Heart left ventricle (tissue), 16 donors: ENCODE results near the gene SLC16A4. TPM values are rescaled to one million over a fixed set of nuclear protein-coding genes. Genes with fewer than 3 reads are reported as not detected.
A peak's percentile ranks its signal among the peaks of the same experiment; 100 is the strongest.
"Not testable (repeated sequence)": the region's sequence is repeated elsewhere in the genome, so short reads cannot be mapped to it uniquely, and the experiment has no call there.

Experiments used
- ATAC-seq, 4 donors: fragments of 200-7000 bp; cut with Tn5 transposase; one replicate each; pipeline ENCODE4 v1.9.1; 2020 to 2022; ENCODE audit warnings: moderate library complexity in 4 of 4, mild to moderate bottlenecking in 3 of 4, moderate number of reproducible peaks in 1 of 4
- DNase-seq, 5 donors: peaks; one replicate each; pipeline ENCODE4 v3.0.0-alpha.2; 2020
- H3K27ac ChIP-seq, 12 donors: fragments of 200-600 bp; sonication (generic) in 4 of 12; one replicate each; pipeline versions ENCODE4 v1.5.0 to v1.8.0; 2016 to 2022; ENCODE audit warnings: mild to moderate bottlenecking in 2 of 12
- H3K27me3 ChIP-seq, 9 donors: fragments of 200-600 bp; sonication (generic) in 2 of 9; one replicate each; pipeline versions ENCODE4 v1.5.1 to v1.8.0; 2016 to 2022; ENCODE audit warnings: mild to moderate bottlenecking in 3 of 9
- H3K36me3 ChIP-seq, 9 donors: fragments of 200-600 bp; sonication (generic) in 2 of 9; one replicate each; pipeline versions ENCODE4 v1.5.0 to v1.8.0; 2018 to 2022; ENCODE audit warnings: mild to moderate bottlenecking in 2 of 9
- H3K4me1 ChIP-seq, 12 donors: fragments of 200-600 bp; sonication (generic) in 4 of 12; one replicate each; pipeline versions ENCODE4 v1.5.0 to v1.8.0; 2016 to 2022; ENCODE audit warnings: mild to moderate bottlenecking in 3 of 12
- H3K4me3 ChIP-seq, 12 donors: fragments of 200-600 bp; sonication (generic) in 4 of 12; one replicate each; pipeline versions ENCODE4 v1.5.0 to v1.8.0; 2017 to 2022; ENCODE audit warnings: mild to moderate bottlenecking in 9 of 12, moderate library complexity in 4 of 12
- H3K9me3 ChIP-seq, 12 donors: fragments of 200-600 bp; sonication (generic) in 4 of 12; one replicate each; pipeline versions ENCODE4 v1.5.0 to v1.8.0; 2016 to 2022; ENCODE audit warnings: mild to moderate bottlenecking in 1 of 12
- CTCF ChIP-seq, 12 donors: fragments of 200-600 bp; sonication (generic) in 4 of 12; IDR thresholded peaks; one replicate each; pipeline versions ENCODE4 v1.5.0 to v1.8.0; 2018 to 2022; ENCODE audit warnings: antibody characterized with exemption in 12 of 12, mild to moderate bottlenecking in 5 of 12
- POLR2A ChIP-seq, 2 donors: fragments of 450-650 bp; IDR thresholded peaks; one replicate each; pipeline ENCODE4 v1.6.1; 2017; ENCODE audit warnings: antibody characterized with exemption in 2 of 2, mild to moderate bottlenecking in 2 of 2, moderate library complexity in 2 of 2
- WGBS, 4 donors: extraction: QIAGEN DNeasy Blood & Tissue Kit in 2 of 4; methylation state at CpG; one replicate each; pipeline versions ENCODE4 v1.1.5 to v1.1.7; 2013 to 2018; 5-methylcytosine and 5-hydroxymethylcytosine counted together
- intact Hi-C, 10 donors: fragments of 100-400 bp; cut with DNase I; formaldehyde crosslinking; loops; one replicate each; pipeline versions ENCODE4 v1.11.1 to v1.14.2; 2022
- polyA plus RNA-seq, 2 donors: library from polyadenylated mRNA; stranded (reverse); fragments of 200-250 nt; gene quantifications; one replicate each; pipeline ENCODE4 v1.2.3, GENCODE V29; 2013
- total RNA-seq, 9 donors: library from RNA; depleted of rRNA in 2 of 9; stranded (reverse); fragments of >200 nt in 2 of 9; fragmentation: NEBNext Ultra II Directional in 3 of 9; extraction: Animal tissue kit (Norgen Biotek cat#: 25700) in 3 of 9; gene quantifications; one replicate each; pipeline versions ENCODE4 v1.1.0 to v1.2.4, GENCODE V29; 2016 to 2023
- donor health status: ischemic (EF 13 %, LVEDD 7.1; RV severe dilation, severe dysfunction).
- donor health status: healthy with polysubstance abuse.
- donor health status: DM: no; HTN: yes; CAD: no.
- donor health status: DM: no; HTN: no; CAD: no.
- donor health status: ischemic (EF 25% LVEDD 6.9; RV normal size, moderate dysfunction).
- donor health status: ischemic (EF 25% LVEDD 5.7; RV mildly dilated, moderate dysfunction).
- donor health status: healthy.
- donor health status: DM: yes; HTN: yes; CAD: no.
- donor health status: ischemic (EF 35%, LVEDD 5.7; RV mildly dilated, moderate dysfunction).
- donor health status: nonischemic (EF 11% LVEDD 7.7; RV severe dilation, severe dysfunction).
- donor health status: DM: yes; HTN: yes; CAD: no.
- donor health status: PGD.
- donor health status: ischemic (EF 29% LVEDD 5.4; RV normal size, mild dysfunction).
- donor health status: nonischemic (EF 23%, LVEDD 6.1; RV moderate dilation, normal function).

Gene SLC16A4
- total and polyA plus RNA-seq, 11 donors = 1.00 to 4.8 (median 2.0) TPM

GRCh38 chr1:110418729-110419128 lies 27.9 kb upstream of the SLC16A4 start:
- no peak overlapping the region for H3K27ac ChIP-seq
- H3K4me1 ChIP-seq = peaks cover 0 to 18% (median 10%) of the 10 kb centered on the region in 12 donors
- H3K4me3 ChIP-seq = no peak overlapping the region
- DNase-seq = no peak
- intact Hi-C loops = loop anchor here in 1 of 10 donors (5.0 kb wide), 1 partner anchor 34 kb away; the partner anchor contains the start of gene PROK1
- 83 to 94% (median 93%) methylated on average over 1 of the region's 1 CpG for WGBS, 4 donors
- no peaks in the 10 kb centered on the region for H3K36me3 ChIP-seq
- H3K9me3 ChIP-seq = no peaks in the 10 kb centered on the region
- no peak for ATAC-seq
- TF ChIP-seq POLR2A (IDR thresholded peaks at IDR 0.05) (no peak), CTCF (IDR thresholded peaks at IDR 0.05) (no peak)
- no peaks in the 10 kb centered on the region for H3K27me3 ChIP-seq

GRCh38 chr1:110413045-110413444 lies 22.2 kb upstream of the SLC16A4 start:
- not testable (repeated sequence) for H3K9me3 ChIP-seq, H3K27me3 ChIP-seq, DNase-seq, H3K4me3 ChIP-seq, H3K27ac ChIP-seq, ATAC-seq, H3K36me3 ChIP-seq
- 65 to 87% (median 73%) methylated on average over 1 of the region's 1 CpG for WGBS, 4 donors
- peaks cover 0 to 32% (median 15%) of the 10 kb centered on the region in 12 donors for H3K4me1 ChIP-seq
- intact Hi-C loops = loop anchor here in 6 of 10 donors (2.0 to 5.0 kb wide), 5 partner anchors 48 to 84 kb away; no protein-coding TSS in a partner anchor

- Histone ChIP-seq H3K4me3 (no peak overlapping the region), H3K27me3 (no peaks in the 10 kb centered on the region), H3K9me3 (no peaks in the 10 kb centered on the region), H3K4me1 (peaks cover 0 to 34% (median 16%) of the 10 kb centered on the region in 12 donors), H3K36me3 (no peaks in the 10 kb centered on the region), H3K27ac (no peak overlapping the region)
- peak; percentile 42 to 80 (median 70) for DNase-seq
- 33 to 38% (median 35%) methylated on average over 4 of the region's 4 CpGs for WGBS, 4 donors
- TF ChIP-seq POLR2A (IDR thresholded peaks at IDR 0.05) = no peak
- TF ChIP-seq CTCF (IDR thresholded peaks at IDR 0.05) = peak; percentile 61 to 83 (median 75)
- peak; percentile 40 to 76 (median 58) for ATAC-seq
- intact Hi-C loops = loop anchor here in 9 of 10 donors (1.0 to 5.0 kb wide), 6 partner anchors 48 to 85 kb away; no protein-coding TSS in a partner anchor
Observed at GRCh38 chr1:110412576-110412975, 21.8 kb upstream of the SLC16A4 start.

- no peak for ATAC-seq
- TF ChIP-seq POLR2A (IDR thresholded peaks at IDR 0.05) (no peak), CTCF (IDR thresholded peaks at IDR 0.05) (no peak)
- WGBS, 4 donors = 84 to 90% (median 86%) methylated on average over 7 of the region's 7 CpGs
- intact Hi-C loops = loop anchor here in 3 of 10 donors (5.0 kb wide), 2 partner anchors 51 to 86 kb away; no protein-coding TSS in a partner anchor
- Histone ChIP-seq H3K36me3 (no peaks in the 10 kb centered on the region), H3K9me3 (no peaks in the 10 kb centered on the region), H3K27me3 (no peaks in the 10 kb centered on the region), H3K4me3 (no peak overlapping the region), H3K4me1 (peaks cover 0 to 38% (median 21%) of the 10 kb centered on the region in 12 donors), H3K27ac (no peak overlapping the region)
- DNase-seq = no peak
Observed at GRCh38 chr1:110411173-110411735, 20.4 kb upstream of the SLC16A4 start.
